GM18858 (cell line): Measurements from ENCODE around the gene ZNF646.

ENCODE experiments used
- ATAC-seq: cut with Tn5 transposase; IDR thresholded peaks from one replicate; pipeline ENCODE4 v1.9.1; 2021; ENCODE audit not compliant: unreplicated experiment

ZNF646 gene, protein sequence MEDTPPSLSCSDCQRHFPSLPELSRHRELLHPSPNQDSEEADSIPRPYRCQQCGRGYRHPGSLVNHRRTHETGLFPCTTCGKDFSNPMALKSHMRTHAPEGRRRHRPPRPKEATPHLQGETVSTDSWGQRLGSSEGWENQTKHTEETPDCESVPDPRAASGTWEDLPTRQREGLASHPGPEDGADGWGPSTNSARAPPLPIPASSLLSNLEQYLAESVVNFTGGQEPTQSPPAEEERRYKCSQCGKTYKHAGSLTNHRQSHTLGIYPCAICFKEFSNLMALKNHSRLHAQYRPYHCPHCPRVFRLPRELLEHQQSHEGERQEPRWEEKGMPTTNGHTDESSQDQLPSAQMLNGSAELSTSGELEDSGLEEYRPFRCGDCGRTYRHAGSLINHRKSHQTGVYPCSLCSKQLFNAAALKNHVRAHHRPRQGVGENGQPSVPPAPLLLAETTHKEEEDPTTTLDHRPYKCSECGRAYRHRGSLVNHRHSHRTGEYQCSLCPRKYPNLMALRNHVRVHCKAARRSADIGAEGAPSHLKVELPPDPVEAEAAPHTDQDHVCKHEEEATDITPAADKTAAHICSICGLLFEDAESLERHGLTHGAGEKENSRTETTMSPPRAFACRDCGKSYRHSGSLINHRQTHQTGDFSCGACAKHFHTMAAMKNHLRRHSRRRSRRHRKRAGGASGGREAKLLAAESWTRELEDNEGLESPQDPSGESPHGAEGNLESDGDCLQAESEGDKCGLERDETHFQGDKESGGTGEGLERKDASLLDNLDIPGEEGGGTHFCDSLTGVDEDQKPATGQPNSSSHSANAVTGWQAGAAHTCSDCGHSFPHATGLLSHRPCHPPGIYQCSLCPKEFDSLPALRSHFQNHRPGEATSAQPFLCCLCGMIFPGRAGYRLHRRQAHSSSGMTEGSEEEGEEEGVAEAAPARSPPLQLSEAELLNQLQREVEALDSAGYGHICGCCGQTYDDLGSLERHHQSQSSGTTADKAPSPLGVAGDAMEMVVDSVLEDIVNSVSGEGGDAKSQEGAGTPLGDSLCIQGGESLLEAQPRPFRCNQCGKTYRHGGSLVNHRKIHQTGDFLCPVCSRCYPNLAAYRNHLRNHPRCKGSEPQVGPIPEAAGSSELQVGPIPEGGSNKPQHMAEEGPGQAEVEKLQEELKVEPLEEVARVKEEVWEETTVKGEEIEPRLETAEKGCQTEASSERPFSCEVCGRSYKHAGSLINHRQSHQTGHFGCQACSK (N-terminal part only)

DNA sequence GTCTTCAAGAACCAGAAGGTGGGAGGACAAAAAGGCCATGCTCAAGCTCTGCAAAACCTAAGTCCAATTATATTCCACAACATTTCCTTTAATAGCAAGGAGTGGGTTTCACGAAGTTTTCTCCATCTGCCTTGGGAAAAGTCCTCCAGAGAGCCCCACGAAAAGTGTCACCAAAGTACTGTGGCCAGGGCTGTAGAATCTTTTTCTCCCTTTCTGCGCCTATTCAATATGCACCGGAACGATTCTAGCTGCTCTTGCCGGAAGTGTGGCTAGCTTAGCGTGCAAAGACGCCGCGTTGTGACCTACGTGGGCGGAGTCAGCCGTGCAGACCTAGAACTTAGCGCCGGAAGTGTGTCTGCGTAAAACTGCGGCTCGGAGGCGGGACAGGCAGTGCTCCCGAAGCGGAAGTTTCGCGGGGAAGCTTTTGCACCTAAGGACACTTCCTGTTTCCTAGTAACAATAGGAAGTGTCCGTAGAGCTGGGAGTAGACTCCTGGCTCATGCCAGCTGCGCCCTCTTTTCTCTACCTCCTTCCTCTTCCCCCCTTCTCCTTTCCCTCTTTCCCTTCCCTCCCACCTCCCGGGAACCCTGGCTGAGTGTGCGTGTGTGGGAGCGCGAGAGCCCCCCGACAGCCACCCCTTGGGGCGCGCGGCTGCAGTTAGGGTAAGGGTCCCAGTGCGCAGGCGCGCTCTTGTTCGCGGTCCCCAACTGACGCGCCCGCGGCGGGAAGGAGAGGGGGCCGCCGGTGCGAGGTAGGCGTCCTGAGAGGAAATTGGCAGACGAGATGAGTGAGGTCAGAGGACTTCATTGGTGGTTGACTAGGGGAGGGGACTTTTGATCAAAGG lies at the start of gene ZNF646, which contains the start of gene ZNF668:
ZNF646 (plus strand) TSS at position 453 of the 844 bp plus-strand sequence. CDS start 1,903 bp downstream, outside the sequence.
ZNF668 (minus strand) TSS at position 271 of the 844 bp plus-strand sequence. CDS start 9,781 bp downstream, outside the sequence.
- ATAC-seq, result peak; percentile 50

DNA sequence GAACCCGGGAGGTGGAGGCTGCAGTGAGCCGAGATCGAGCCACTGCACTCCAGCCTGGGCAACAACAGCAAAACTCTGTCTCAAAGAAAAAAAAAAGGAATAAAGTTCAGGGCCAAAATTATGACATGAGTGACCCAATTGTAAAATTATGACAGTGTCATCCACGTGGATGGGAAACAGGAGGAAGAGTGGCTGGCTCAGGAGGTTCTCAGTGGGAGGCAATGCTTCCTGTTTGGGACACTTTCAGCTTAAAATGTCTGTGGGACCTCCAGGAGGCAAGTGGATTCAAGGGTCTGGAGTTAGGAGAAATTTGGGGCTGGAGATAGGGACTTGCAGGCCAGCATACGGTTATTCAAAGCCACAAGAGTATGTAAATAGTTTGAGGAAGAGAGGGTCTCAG lies 48.9 kb upstream of the ZNF646 start:
- ATAC-seq, result no peak

GRCh38 chr16:31029272-31029671 lies 45.0 kb upstream of the ZNF646 start:
- no peak for ATAC-seq

GRCh38 chr16:31031276-31031675 lies 42.9 kb upstream of the ZNF646 start:
- ATAC-seq, result no peak

- ATAC-seq, result peak; percentile 48
Observed at GRCh38 chr16:31032736-31033708, 41.2 kb upstream of the ZNF646 start, which contains the start of gene STX4. Gene STX4 (plus strand): TSS chr16:31033558. CDS start chr16:31033806, 248 bp downstream.

GRCh38 chr16:31033709-31034492 lies 40.3 kb upstream of the ZNF646 start:
- ATAC-seq, result peak; percentile 40

DNA sequence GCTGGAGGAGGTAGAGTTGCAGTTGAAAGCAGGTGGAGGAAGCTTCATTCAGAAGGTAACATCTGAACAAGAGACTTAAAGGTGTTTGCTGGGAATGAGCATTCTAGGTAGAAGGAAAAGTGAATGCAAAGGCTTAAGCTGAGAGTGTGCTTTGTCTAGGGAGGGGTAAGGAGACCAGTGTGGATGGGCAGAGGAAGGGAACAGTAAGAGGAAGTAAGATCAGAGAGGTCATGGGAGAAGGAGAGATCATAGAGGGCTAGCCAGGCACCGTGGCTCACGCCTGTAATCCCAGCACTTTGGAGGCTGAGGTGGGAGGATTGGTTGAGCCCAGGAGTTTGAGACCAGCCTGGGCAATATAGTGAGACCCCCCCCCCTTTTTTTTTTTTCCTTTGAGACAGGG lies 37.5 kb upstream of the ZNF646 start:
- no peak for ATAC-seq

- ATAC-seq, result no peak
Observed at GRCh38 chr16:31038993-31039392, 35.2 kb upstream of the ZNF646 start.

GRCh38 chr16:31042866-31043265 lies 31.4 kb upstream of the ZNF646 start:
- ATAC-seq, result no peak

DNA sequence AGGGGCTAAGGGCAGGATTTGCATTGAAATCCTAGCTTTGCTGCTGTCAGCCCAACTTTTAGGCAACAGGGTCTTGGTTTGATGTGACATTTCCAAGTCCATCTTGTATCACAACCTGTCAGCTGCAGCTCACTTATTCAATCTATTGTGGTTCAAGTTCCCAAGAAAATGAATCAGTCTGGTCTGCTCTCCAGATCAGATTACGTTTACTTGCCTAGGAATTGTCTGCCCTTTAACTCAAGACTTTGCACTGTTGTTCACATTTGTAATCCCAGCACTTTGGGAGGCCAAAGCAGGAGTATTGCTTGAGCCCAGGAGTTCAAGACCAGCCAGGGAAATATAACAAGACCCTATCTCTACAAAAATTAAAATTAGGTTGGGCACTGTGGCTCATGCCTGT lies 30.9 kb upstream of the ZNF646 start:
- no peak for ATAC-seq

DNA sequence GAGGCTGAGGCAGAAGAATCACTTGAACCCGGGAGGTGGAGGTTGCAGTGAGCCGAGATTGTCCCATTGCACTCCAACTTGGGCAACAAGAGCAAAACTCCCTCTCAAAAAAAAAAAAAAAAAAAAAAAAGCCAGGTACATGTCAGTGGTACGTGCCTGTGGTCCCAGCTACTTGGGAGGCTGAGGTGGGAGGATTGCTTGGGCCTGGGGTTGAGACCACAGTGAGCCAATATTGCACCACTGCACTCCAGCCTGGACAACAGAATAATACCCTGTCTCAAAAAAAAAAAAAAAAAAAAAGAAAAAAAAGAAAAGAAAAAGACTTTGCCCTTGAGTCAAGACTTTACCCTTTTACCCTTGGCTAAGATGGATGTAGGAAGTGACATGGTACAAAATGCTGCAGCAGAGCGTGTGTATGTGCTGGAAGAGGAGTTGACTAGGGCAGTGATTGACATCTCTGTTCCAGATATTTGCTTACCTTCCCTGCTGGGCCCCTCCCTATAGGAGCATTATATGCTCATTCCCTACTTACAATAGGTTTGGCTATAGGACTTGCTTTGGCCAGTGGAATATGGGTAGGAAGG lies 30.2 kb upstream of the ZNF646 start:
- ATAC-seq, result no peak

GRCh38 chr16:31050280-31051030 lies 23.8 kb upstream of the ZNF646 start:
- no peak for ATAC-seq

- ATAC-seq, result no peak
Observed at GRCh38 chr16:31052114-31052513, 22.1 kb upstream of the ZNF646 start.

- ATAC-seq, result no peak
Observed at GRCh38 chr16:31055613-31056012, 18.6 kb upstream of the ZNF646 start.

- ATAC-seq, result no peak
Observed at GRCh38 chr16:31061126-31061812, 13.0 kb upstream of the ZNF646 start.

- ATAC-seq, result no peak
Observed at GRCh38 chr16:31061813-31062440, 12.3 kb upstream of the ZNF646 start.
